Fibroblast of pulmonary artery (primary cell): ENCODE measurements around the gene PROCR.
"Not testable (repeated sequence)": the region's sequence is repeated elsewhere in the genome, so short reads cannot be mapped to it uniquely, and the experiment has no call there.

Source experiments
- DNase-seq: peaks from one replicate; pipeline ENCODE4 v3.0.0-alpha.2; 2010; ENCODE audit warnings: low read depth
- H3K4me3 ChIP-seq: replicated peaks from 2 replicates; pipeline ENCODE4 v1.5.1; 2011; ENCODE audit warnings: low read depth, mild to moderate bottlenecking, control low read depth, low read length, moderate library complexity
- CTCF ChIP-seq: IDR thresholded peaks from 2 replicates; pipeline ENCODE4 v1.5.1; 2011; ENCODE audit warnings: mild to moderate bottlenecking, control low read depth, low read length, inconsistent platforms; ENCODE audit errors: missing control alignments

Gene PROCR

GRCh38 chr20:35146299-35146919, 25.5 kb upstream of the PROCR start:
- peak overlapping the region; percentile 92 for H3K4me3 ChIP-seq
- no peak for TF ChIP-seq CTCF
- DNase-seq = no peak

DNA sequence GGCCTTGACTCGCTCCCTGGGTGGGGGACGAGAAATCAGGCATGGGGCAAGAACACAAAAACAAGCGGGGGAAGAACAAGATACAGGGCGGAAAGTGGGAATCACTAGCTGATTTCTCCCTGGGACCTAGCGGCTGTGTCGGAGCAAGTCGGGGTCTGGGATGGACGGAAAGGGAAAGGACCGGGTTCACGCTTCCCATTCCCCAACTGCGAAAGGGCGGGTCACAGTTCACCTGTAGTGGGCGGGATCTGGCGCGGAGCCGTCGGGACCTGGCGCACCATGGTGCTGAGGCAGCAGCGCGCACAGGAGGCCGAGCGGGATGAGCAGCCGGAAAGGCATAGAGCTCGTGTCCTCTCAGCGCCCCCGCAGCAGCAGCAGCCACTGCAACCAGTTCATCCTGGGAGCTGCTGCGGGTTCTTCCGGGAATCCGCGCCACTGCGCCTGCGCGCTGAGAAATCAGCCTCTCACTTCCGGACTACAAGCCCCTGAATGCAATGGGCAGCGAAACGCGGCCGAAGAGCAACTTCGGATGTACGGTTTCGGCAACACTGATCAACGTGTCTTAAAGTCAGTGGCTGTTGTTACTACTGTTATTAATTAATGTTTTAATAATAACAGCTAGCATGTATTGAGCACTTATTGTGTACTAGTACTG, 24.8 kb upstream of the PROCR start, which contains the start of gene EDEM2:
Gene EDEM2 (minus strand): TSS at position 417 of the 655 bp plus-strand sequence. CDS start 78 bp downstream, at position 339.
- peak; percentile 97 for DNase-seq
- no peak for TF ChIP-seq CTCF
- peak within 1 kb of the TSS; percentile 92 for H3K4me3 ChIP-seq

GRCh38 chr20:35147575-35148071, 24.2 kb upstream of the PROCR start:
- H3K4me3 ChIP-seq = peak overlapping the region; percentile 92
- DNase-seq = not testable (repeated sequence)

GRCh38 chr20:35150846-35151579, 20.9 kb upstream of the PROCR start:
- DNase-seq = no peak
- no peak for TF ChIP-seq CTCF
- H3K4me3 ChIP-seq = no peak overlapping the region

GRCh38 chr20:35151736-35152135, 20.1 kb upstream of the PROCR start:
- peak; percentile 50 for DNase-seq
- TF ChIP-seq CTCF = no peak
- no peak overlapping the region for H3K4me3 ChIP-seq

GRCh38 chr20:35155936-35156335, 15.9 kb upstream of the PROCR start:
- no peak for TF ChIP-seq CTCF
- no peak for DNase-seq
- no peak overlapping the region for H3K4me3 ChIP-seq

GRCh38 chr20:35156978-35157377, 14.9 kb upstream of the PROCR start:
- no peak for DNase-seq
- no peak overlapping the region for H3K4me3 ChIP-seq
- TF ChIP-seq CTCF = no peak

GRCh38 chr20:35160341-35160740, 11.5 kb upstream of the PROCR start:
- H3K4me3 ChIP-seq, DNase-seq: not testable (repeated sequence)

GRCh38 chr20:35164531-35164930, 7.3 kb upstream of the PROCR start:
- DNase-seq, H3K4me3 ChIP-seq: not testable (repeated sequence)
